ENCODE measurements around the gene NEU4.
"Not testable (repeated sequence)": the region's sequence is repeated elsewhere in the genome, so short reads cannot be mapped to it uniquely, and the experiment has no call there.

The NEU4 gene, protein sequence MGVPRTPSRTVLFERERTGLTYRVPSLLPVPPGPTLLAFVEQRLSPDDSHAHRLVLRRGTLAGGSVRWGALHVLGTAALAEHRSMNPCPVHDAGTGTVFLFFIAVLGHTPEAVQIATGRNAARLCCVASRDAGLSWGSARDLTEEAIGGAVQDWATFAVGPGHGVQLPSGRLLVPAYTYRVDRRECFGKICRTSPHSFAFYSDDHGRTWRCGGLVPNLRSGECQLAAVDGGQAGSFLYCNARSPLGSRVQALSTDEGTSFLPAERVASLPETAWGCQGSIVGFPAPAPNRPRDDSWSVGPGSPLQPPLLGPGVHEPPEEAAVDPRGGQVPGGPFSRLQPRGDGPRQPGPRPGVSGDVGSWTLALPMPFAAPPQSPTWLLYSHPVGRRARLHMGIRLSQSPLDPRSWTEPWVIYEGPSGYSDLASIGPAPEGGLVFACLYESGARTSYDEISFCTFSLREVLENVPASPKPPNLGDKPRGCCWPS

GRCh38 chr2:241808721-241809382 lies at the start of gene NEU4:
Gene NEU4, plus strand, starts transcription at chr2:241809193. Its CDS starts 5,292 bp downstream, at chr2:241814485.
- DNase-seq: no peak

GRCh38 chr2:241759893-241760292 lies 49.1 kb upstream of the NEU4 start:
- DNase-seq: not testable (repeated sequence)

GRCh38 chr2:241760301-241760771 lies 48.7 kb upstream of the NEU4 start:
- DNase-seq: no peak

- DNase-seq: no peak
Observed at GRCh38 chr2:241762321-241762932, 46.6 kb upstream of the NEU4 start.

DNA sequence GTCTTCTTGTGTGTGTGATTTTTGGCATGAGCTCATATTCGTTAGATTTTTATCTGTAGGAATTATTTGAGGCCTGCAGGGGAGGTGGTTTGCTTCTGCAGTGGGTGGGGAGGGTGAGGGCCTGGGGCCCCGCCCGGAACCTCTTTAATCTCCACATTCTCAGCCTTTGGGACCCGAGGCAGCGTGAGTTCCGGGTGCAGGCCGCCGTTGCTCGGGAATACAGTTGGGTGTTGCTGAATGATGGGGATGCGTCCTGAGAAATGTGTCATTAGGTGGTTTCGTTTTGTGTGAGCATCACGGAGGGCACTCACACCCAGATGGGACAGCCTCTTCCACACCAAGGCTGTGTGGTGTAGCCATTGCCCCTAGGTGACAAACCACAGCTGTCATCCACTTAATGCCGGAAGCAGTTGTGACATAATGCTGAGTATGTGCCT lies 46.0 kb upstream of the NEU4 start:
- DNase-seq: peak; percentile 7

DNA sequence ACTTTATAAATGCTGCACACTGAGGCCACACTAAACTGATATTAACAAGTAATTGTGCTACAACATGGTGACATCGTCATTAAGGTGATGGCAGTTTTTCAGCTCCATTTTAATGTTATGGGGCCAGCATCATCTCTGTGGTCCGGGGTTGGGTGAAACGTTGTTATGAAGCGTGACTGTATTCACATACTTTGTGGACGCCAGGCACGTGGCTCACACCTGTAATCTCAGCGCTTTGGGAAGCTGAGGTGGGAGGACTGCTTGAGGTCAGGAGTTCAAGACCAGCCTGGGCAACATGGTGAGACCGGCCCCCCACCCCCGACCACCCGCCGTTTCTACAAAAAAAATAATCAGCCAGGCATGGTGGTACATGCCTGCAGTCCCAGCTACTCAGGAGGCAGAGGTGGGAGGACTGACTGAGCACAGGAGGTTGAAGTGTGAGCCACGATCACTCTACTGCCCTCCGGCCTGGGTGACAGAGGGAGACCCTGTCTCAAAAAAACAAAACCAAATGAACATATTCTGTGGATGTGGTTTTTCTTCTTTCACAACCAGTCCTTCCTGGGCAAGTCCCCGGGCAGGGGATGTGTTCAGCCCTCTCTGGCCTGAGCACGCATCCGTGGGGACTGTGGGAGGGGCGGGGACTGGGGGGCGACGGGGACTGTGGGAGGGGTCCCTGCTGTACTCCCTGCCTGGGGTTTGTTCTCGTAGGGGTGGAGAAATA lies 45.3 kb upstream of the NEU4 start:
- peak; percentile 17 for DNase-seq

DNA sequence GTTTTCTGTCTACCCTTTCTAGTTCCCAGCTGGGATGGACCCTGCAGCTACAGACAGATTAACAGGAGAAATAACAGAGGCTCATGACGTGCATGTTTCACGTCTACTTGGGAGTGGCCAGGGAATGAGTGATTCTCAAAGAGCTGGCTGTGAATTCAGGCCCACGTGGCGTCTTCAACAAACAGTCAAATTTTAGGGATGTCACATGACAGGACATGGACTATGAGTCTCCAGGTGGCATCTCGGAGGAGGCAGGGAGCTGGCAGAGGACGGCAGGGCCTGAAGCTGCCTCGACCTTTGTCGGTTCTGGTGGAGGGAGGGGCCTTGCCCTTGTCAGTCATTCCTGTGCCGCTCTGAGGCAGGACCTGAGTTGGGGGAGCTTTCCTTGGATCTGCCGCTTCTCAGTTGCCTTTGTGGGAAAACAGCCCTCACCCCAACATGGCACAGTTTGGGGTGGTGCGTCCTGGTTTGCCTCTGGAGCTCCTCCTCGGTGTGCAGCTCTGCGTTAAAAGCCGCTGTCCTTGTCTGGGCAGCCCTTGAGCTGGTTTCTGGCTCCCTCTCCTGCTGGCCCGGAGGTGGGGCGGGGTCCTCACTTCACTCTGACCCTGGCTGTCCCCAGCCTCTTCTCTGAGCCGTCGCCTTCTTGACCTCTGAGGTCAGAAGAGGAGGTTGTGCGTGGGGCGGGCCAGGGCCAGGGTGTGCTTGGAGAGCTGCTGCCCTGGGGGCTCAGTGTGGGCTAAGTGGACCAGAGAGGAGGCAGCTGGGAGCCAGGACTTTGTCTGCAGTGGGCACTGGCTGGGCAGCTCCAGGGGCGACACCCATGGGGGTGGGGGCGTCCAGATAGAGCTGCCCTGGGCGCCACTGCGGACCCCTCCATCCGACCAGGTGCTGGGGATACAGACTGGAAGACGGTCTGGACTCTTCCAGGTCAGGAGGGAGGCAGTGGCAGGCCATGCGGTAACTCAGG lies 44.4 kb upstream of the NEU4 start:
- peak; percentile 17 for DNase-seq

DNA sequence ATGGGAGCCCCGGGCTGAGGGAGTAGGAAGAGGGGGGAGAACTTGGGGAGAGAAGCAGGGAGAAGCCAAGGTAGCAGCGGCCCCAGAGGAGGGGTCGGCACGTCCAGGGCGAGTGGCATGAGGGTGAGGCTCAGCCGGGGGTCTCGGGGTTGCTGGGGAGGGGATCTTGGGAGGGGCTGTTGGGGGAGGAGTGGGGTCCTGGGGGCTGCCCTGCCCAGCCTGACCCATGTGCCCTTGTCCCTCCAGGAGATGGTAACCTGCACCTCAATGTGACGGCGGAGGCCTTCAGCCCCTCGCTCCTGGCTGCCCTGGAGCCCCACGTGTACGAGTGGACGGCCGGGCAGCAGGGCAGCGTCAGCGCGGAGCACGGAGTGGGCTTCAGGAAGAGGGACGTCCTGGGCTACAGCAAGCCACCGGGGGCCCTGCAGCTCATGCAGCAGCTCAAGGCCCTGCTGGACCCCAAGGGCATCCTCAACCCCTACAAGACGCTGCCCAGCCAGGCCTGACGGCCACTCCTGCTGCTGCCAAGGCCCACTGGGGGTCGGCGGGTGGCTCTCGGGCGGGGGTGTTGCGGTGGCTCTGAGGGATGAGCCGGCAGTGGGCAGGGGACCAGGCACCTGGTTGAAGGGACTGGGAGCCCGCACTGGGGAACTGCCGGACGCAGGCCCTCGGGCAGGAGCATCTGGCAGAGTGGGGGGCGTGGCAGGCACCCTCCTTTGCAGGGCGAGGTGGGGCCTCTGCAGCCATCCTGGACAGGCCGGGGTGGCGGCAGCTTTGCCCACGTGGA lies 41.3 kb upstream of the NEU4 start:
- DNase-seq: peak; percentile 13

DNA sequence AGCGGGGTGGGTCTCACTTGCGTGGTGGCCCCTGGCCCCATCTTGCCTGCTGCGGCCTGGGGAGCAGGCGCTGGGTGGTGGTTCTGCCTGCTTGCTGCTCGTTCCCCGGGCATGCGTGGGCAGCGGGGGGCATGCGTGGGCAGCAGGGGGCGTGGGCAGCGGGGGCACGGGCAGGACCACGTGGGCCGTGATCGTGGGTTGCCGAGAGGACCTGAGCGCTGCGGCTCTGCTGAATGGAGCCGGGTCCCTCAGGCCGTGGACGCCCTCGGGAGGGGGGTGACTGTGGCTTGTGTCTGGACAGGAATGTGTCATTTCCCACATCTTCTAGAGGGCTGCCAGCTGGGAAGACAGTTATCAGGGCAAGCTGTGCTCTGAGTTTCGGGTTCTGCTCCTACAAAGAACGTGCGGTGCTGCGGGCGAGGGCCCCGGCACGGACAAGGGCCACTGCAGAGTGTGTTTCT lies 40.7 kb upstream of the NEU4 start:
- DNase-seq: peak; percentile 13

- DNase-seq: peak; percentile 28
Observed at GRCh38 chr2:241768850-241769249, 40.1 kb upstream of the NEU4 start.

GRCh38 chr2:241769819-241770184 lies 39.2 kb upstream of the NEU4 start:
- peak; percentile 23 for DNase-seq

GRCh38 chr2:241770185-241770935 lies 38.6 kb upstream of the NEU4 start:
- peak; percentile 32 for DNase-seq

GRCh38 chr2:241770936-241771285 lies 38.1 kb upstream of the NEU4 start:
- no peak for DNase-seq

- peak; percentile 27 for DNase-seq
Observed at GRCh38 chr2:241771286-241772062, 37.5 kb upstream of the NEU4 start.

DNA sequence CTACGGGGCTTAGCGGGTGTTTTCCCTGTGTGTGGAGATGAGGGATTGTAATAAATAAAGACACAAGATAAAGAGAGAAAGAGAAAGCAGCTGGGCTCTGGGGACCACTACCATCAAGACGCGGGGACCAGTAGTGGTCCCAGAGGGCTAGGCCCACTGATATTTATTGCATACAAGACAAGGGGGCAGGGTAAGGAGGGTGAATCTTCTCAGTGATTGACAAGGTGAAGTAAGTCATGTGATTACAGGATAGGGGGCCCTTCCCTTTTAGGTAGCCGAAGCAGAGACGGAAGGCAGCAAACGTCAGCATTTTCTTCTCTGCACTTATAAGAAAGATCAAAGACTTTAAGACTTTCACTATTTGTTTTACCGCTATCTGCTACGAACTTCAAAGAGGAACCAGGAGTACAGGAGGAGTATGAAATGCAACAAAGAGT lies 36.9 kb upstream of the NEU4 start:
- DNase-seq: no peak

GRCh38 chr2:241773511-241774418 lies 35.2 kb upstream of the NEU4 start:
- peak; percentile 19 for DNase-seq

- peak; percentile 19 for DNase-seq
Observed at GRCh38 chr2:241774419-241775222, 34.4 kb upstream of the NEU4 start.
